Measurements from ENCODE around the gene JAM2. TPM values are rescaled to one million over a fixed set of nuclear protein-coding genes. Genes with fewer than 3 reads are reported as not detected.
"Not testable (repeated sequence)": the region's sequence is repeated elsewhere in the genome, so short reads cannot be mapped to it uniquely, and the experiment has no call there.

JAM2 gene
- total RNA-seq, 1 donor from 2014 or later = 3.6 TPM

- Histone ChIP-seq H3K4me3 (ENCODE audit: low read depth, low read length) (no peak overlapping the region), H3K27me3 (ENCODE audit: control insufficient read depth, insufficient read depth, low read length) (no peaks in the 10 kb centered on the region), H3K36me3 (ENCODE audit: control insufficient read depth, insufficient read depth, low read length) (no peaks in the 10 kb centered on the region)
- DNase-seq (ENCODE audit: low read depth) = no peak
- TF ChIP-seq CTCF (IDR thresholded peaks at IDR 0.05; ENCODE audit: insufficient read depth, low read length, poor library complexity, severe bottlenecking) = no peak
Observed at GRCh38 chr21:25676451-25676850, 37.4 kb downstream of the JAM2 start.

- H3K36me3 ChIP-seq (ENCODE audit: control insufficient read depth, insufficient read depth, low read length) = no peaks in the 10 kb centered on the region
- no peak for DNase-seq (ENCODE audit: low read depth)
- H3K4me3 ChIP-seq (ENCODE audit: low read depth, low read length) = no peak overlapping the region
- no peak for TF ChIP-seq CTCF (IDR thresholded peaks at IDR 0.05; ENCODE audit: insufficient read depth, low read length, poor library complexity, severe bottlenecking)
- H3K27me3 ChIP-seq (ENCODE audit: control insufficient read depth, insufficient read depth, low read length) = no peaks in the 10 kb centered on the region
Observed at GRCh38 chr21:25682382-25682781, 43.3 kb downstream of the JAM2 start.

- H3K27me3 ChIP-seq (ENCODE audit: control insufficient read depth, insufficient read depth, low read length) = no peaks in the 10 kb centered on the region
- H3K36me3 ChIP-seq (ENCODE audit: control insufficient read depth, insufficient read depth, low read length) = no peaks in the 10 kb centered on the region
- no peak overlapping the region for H3K4me3 ChIP-seq (ENCODE audit: low read depth, low read length)
- no peak for TF ChIP-seq CTCF (IDR thresholded peaks at IDR 0.05; ENCODE audit: insufficient read depth, low read length, poor library complexity, severe bottlenecking)
- DNase-seq (ENCODE audit: low read depth) = no peak
Observed at GRCh38 chr21:25687787-25688186, 48.7 kb downstream of the JAM2 start.

- no peaks in the 10 kb centered on the region for H3K36me3 ChIP-seq (ENCODE audit: control insufficient read depth, insufficient read depth, low read length)
- TF ChIP-seq CTCF (IDR thresholded peaks at IDR 0.05; ENCODE audit: insufficient read depth, low read length, poor library complexity, severe bottlenecking) = no peak
- H3K4me3 ChIP-seq (ENCODE audit: low read depth, low read length) = no peak overlapping the region
- no peak for DNase-seq (ENCODE audit: low read depth)
- no peaks in the 10 kb centered on the region for H3K27me3 ChIP-seq (ENCODE audit: control insufficient read depth, insufficient read depth, low read length)
Observed at GRCh38 chr21:25688275-25689155, 49.5 kb downstream of the JAM2 start.

- Histone ChIP-seq H3K4me3 (ENCODE audit: low read depth, low read length) (no peak overlapping the region), H3K36me3 (ENCODE audit: control insufficient read depth, insufficient read depth, low read length) (no peaks in the 10 kb centered on the region), H3K27me3 (ENCODE audit: control insufficient read depth, insufficient read depth, low read length) (no peaks in the 10 kb centered on the region)
- no peak for TF ChIP-seq CTCF (IDR thresholded peaks at IDR 0.05; ENCODE audit: insufficient read depth, low read length, poor library complexity, severe bottlenecking)
- no peak for DNase-seq (ENCODE audit: low read depth)
Observed at GRCh38 chr21:25689226-25689625, 50.2 kb downstream of the JAM2 start.

GRCh38 chr21:25691976-25692375, 52.9 kb downstream of the JAM2 start:
- no peaks in the 10 kb centered on the region for H3K36me3 ChIP-seq (ENCODE audit: control insufficient read depth, insufficient read depth, low read length)
- H3K4me3 ChIP-seq (ENCODE audit: low read depth, low read length) = no peak overlapping the region
- no peaks in the 10 kb centered on the region for H3K27me3 ChIP-seq (ENCODE audit: control insufficient read depth, insufficient read depth, low read length)
- TF ChIP-seq CTCF (IDR thresholded peaks at IDR 0.05; ENCODE audit: insufficient read depth, low read length, poor library complexity, severe bottlenecking) = no peak
- DNase-seq (ENCODE audit: low read depth) = no peak

GRCh38 chr21:25695461-25695860, 56.4 kb downstream of the JAM2 start:
- H3K27me3 ChIP-seq (ENCODE audit: control insufficient read depth, insufficient read depth, low read length); H3K4me3 ChIP-seq (ENCODE audit: low read depth, low read length); H3K36me3 ChIP-seq (ENCODE audit: control insufficient read depth, insufficient read depth, low read length); DNase-seq (ENCODE audit: low read depth): not testable (repeated sequence)

Measured in kidney epithelial cell (primary cell).